Neural progenitor cell (in vitro differentiated cells): ENCODE data around the gene FOLR2. TPM values are rescaled to one million over a fixed set of nuclear protein-coding genes. Genes with fewer than 3 reads are reported as not detected.

Experiments used
- DNase-seq: peaks from one replicate; pipeline ENCODE4 v3.0.0-alpha.2; 2016; ENCODE audit warnings: low spot score
- H2AFZ ChIP-seq: fragments of 200-600 bp; sonication (generic); replicated peaks from 2 replicates; pipeline ENCODE4 v1.6.1; 2016; ENCODE audit warnings: antibody characterized with exemption
- H3F3A ChIP-seq: fragments of 200-600 bp; sonication (generic); 2 replicates; pipeline ENCODE4 v1.6.1; 2016; ENCODE audit warnings: antibody characterized with exemption, low read depth
- H3K27ac ChIP-seq: fragments of 200-600 bp; sonication (generic); 2 replicates; pipeline ENCODE4 v1.5.1; 2016; ENCODE audit warnings: mild to moderate bottlenecking
- H3K27me3 ChIP-seq: fragments of 200-600 bp; sonication (generic); 2 replicates; pipeline ENCODE4 v1.6.1; 2016; ENCODE audit warnings: mild to moderate bottlenecking, moderate library complexity
- H3K36me3 ChIP-seq: fragments of 200-600 bp; sonication (generic); 2 replicates; pipeline ENCODE4 v1.5.1; 2016
- H3K4me1 ChIP-seq: fragments of 200-600 bp; sonication (generic); 2 replicates; pipeline ENCODE4 v1.6.1; 2016; ENCODE audit warnings: mixed run types
- H3K4me2 ChIP-seq: fragments of 200-600 bp; sonication (generic); 2 replicates; pipeline ENCODE4 v1.6.1; 2016
- H3K4me3 ChIP-seq: fragments of 200-600 bp; sonication (generic); 2 replicates; pipeline ENCODE4 v1.5.1; 2016
- H3K79me2 ChIP-seq: fragments of 200-600 bp; sonication (generic); 2 replicates; pipeline ENCODE4 v1.6.1; 2016; ENCODE audit warnings: low read depth
- H3K9ac ChIP-seq: fragments of 200-600 bp; sonication (generic); 2 replicates; pipeline ENCODE4 v1.6.1; 2016
- H3K9me3 ChIP-seq: fragments of 200-600 bp; sonication (generic); 2 replicates; pipeline ENCODE4 v1.5.1; 2016; ENCODE audit warnings: low read depth
- H4K20me1 ChIP-seq: fragments of 200-600 bp; sonication (generic); 2 replicates; pipeline ENCODE4 v1.6.1; 2016; ENCODE audit warnings: low read depth
- H3K27ac Mint-ChIP-seq: 3 replicates; pipeline ENCODE4 v1.8.0; 2021; ENCODE audit warnings: mixed read lengths
- H3K27me3 Mint-ChIP-seq: 2 replicates; pipeline ENCODE4 v1.8.0; 2022; ENCODE audit warnings: low read depth, mild to moderate bottlenecking, inconsistent platforms, moderate library complexity, mixed read lengths; ENCODE audit not compliant: insufficient read depth
- H3K36me3 Mint-ChIP-seq: 3 replicates; pipeline ENCODE4 v1.8.0; 2021; ENCODE audit warnings: mixed read lengths
- H3K4me1 Mint-ChIP-seq: 3 replicates; pipeline ENCODE4 v1.8.0; 2021; ENCODE audit warnings: mixed read lengths
- H3K4me3 Mint-ChIP-seq: 3 replicates; pipeline ENCODE4 v1.8.0; 2021; ENCODE audit warnings: mild to moderate bottlenecking, moderate library complexity, mixed read lengths
- H3K9me3 Mint-ChIP-seq: 3 replicates; pipeline ENCODE4 v1.8.0; 2020; ENCODE audit warnings: mixed read lengths
- EZH2 ChIP-seq: fragments of 200-600 bp; sonication (generic); IDR thresholded peaks from 2 replicates; pipeline ENCODE4 v1.6.1; 2017; ENCODE audit warnings: antibody characterized with exemption, mild to moderate bottlenecking, moderate library complexity
- EZH2phosphoT487 ChIP-seq: fragments of 200-600 bp; sonication (generic); IDR thresholded peaks from 2 replicates; pipeline ENCODE4 v1.6.1; 2017; ENCODE audit warnings: antibody characterized with exemption
- total RNA-seq: library from RNA; depleted of rRNA; stranded (reverse); fragments of >200 nt; gene quantifications from 2 replicates; pipeline ENCODE4 v1.2.3, GENCODE V29; 2015; ENCODE audit warnings: low replicate concordance
- TF ChIP-seq, protein P1 (sequence below): fragments of 200-600 bp; sonication (generic); IDR thresholded peaks from 2 replicates; pipeline ENCODE4 v1.5.1; 2017; ENCODE audit warnings: antibody characterized with exemption, mild to moderate bottlenecking

Gene FOLR2
- total RNA-seq, 1 donor from 2014 or later, result not detected

GRCh38 chr11:72267956-72268617, 51.5 kb downstream of the FOLR2 start:
- no peaks in the 10 kb centered on the region for H3K9me3 Mint-ChIP-seq
- Histone ChIP-seq H3K79me2 (no peaks in the 10 kb centered on the region), H3K27me3 (no peaks in the 10 kb centered on the region), H3K27ac (no peak overlapping the region), H4K20me1 (no peaks in the 10 kb centered on the region), H3K4me1 (no peaks in the 10 kb centered on the region), H3K36me3 (no peaks in the 10 kb centered on the region), H3K4me2 (no peak overlapping the region), H3K4me3 (no peak overlapping the region), H2AFZ (no peak overlapping the region), H3F3A (peaks cover 13% of the 10 kb centered on the region), H3K9me3 (no peaks in the 10 kb centered on the region), H3K9ac (no peak overlapping the region)
- no peak for DNase-seq
- peaks cover 5% of the 10 kb centered on the region for H3K27me3 Mint-ChIP-seq
- H3K4me1 Mint-ChIP-seq, result no peaks in the 10 kb centered on the region
- TF ChIP-seq, protein P1, sequence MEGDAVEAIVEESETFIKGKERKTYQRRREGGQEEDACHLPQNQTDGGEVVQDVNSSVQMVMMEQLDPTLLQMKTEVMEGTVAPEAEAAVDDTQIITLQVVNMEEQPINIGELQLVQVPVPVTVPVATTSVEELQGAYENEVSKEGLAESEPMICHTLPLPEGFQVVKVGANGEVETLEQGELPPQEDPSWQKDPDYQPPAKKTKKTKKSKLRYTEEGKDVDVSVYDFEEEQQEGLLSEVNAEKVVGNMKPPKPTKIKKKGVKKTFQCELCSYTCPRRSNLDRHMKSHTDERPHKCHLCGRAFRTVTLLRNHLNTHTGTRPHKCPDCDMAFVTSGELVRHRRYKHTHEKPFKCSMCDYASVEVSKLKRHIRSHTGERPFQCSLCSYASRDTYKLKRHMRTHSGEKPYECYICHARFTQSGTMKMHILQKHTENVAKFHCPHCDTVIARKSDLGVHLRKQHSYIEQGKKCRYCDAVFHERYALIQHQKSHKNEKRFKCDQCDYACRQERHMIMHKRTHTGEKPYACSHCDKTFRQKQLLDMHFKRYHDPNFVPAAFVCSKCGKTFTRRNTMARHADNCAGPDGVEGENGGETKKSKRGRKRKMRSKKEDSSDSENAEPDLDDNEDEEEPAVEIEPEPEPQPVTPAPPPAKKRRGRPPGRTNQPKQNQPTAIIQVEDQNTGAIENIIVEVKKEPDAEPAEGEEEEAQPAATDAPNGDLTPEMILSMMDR, result no peak
- no peak for TF ChIP-seq EZH2phosphoT487
- no peak for TF ChIP-seq EZH2
- H3K27ac Mint-ChIP-seq, result no peak overlapping the region
- H3K36me3 Mint-ChIP-seq, result no peaks in the 10 kb centered on the region
- H3K4me3 Mint-ChIP-seq, result no peak overlapping the region

Other genes starting within 250 kb of the FOLR2 start
- gene IL18BP, start 217.9 kb upstream of the FOLR2 start, total RNA-seq, result 7.5 and 10.3 TPM in 2 replicates
- gene NUMA1, start 136.3 kb upstream of the FOLR2 start, total RNA-seq, result 130 and 337 TPM in 2 replicates
- gene LRRC51, start 135.9 kb upstream of the FOLR2 start, total RNA-seq, result 10.5 and 15.0 TPM in 2 replicates
- gene LAMTOR1, start 113.5 kb upstream of the FOLR2 start, total RNA-seq, result 41.6 and 73.2 TPM in 2 replicates
- gene TOMT, start 110.9 kb upstream of the FOLR2 start, total RNA-seq, result not detected in 2 replicates
- 44.7 and 45.6 TPM in 2 replicates for gene ANAPC15, start 104.1 kb upstream of the FOLR2 start, total RNA-seq
- not detected in 2 replicates for gene FOLR3, start 81.1 kb upstream of the FOLR2 start, total RNA-seq
- 3.6 and 9.6 TPM in 2 replicates for gene FOLR1, start 24.7 kb upstream of the FOLR2 start, total RNA-seq
- gene INPPL1, start 8.0 kb downstream of the FOLR2 start, total RNA-seq, result 30.8 and 64.8 TPM in 2 replicates
- gene PHOX2A, start 27.4 kb downstream of the FOLR2 start, total RNA-seq, result not detected in 2 replicates
- 22.5 and 27.5 TPM in 2 replicates for gene CLPB, start 217.7 kb downstream of the FOLR2 start, total RNA-seq